NCI-H1092 (cell line): Measurements from ENCODE around the gene ZNF263.

Experiments used
- DNase-seq: peaks from one replicate; lab custom pipeline; 2025; lab: John Stamatoyannopoulos, UW

Gene ZNF263

GRCh38 chr16:3327514-3327913 lies 44.2 kb downstream of the ZNF263 start:
- DNase-seq: no peak

- no peak for DNase-seq
Observed at GRCh38 chr16:3328104-3328503, 44.8 kb downstream of the ZNF263 start.

- DNase-seq: no peak
Observed at GRCh38 chr16:3328643-3329042, 45.4 kb downstream of the ZNF263 start.
